ENCODE data around the gene ACTMAP. TPM values are rescaled to one million over a fixed set of nuclear protein-coding genes. Genes with fewer than 3 reads are reported as not detected.

The ACTMAP gene
- total RNA-seq, 1 donor from 2014 or later, result 12.7 TPM

DNA sequence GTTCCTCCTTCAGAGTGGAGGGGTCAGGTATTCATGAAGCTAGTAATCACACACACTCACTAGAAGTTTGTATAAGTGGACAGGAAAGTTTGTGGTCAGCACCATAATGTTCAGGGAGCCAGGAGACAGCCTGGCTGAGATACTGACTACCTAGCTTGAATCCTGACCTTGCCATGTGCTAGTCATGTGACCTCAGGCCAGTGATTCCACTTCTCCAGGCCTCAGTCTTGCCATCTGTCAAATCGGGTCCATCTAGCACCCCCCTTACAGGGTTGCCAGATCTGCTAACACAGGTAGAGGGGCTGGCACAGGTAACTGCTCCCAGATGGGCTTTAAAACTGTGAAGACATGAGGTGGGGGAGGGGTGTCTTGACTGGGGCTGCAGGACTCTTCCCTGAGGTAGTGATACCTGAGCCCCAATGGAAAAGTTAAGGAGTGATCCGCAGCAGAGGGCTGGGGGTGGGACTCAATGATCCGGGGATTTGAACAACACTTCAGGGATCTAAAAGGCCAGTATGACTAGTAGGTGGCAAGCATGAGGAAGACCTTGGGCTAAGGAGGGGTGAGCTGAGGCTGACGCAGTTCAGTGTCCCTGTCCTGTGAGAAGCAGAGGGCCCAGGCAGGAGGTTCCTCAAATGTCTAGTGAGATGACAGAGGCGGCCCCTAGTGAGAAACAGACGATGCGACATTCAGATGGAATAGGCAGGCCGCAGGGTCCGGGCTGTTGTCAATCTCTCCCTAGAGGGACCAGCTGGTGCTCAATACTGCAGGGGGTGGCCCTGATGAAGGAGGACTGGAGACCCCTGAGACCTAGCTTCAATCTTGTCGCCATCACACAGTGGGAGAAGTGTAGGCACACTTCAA lies 8.5 kb downstream of the ACTMAP start:
- H3K4me1 Mint-ChIP-seq, result peaks cover 3% of the 10 kb centered on the region
- ATAC-seq (ENCODE audit: low read depth) (no peak), DNase-seq (no peak)
- no peaks in the 10 kb centered on the region for H3K27me3 Mint-ChIP-seq
- POLR2A ChIA-PET, result interaction anchor here (0.9 to 2.8 kb wide), 4 partner anchors 25 to 57 kb away, joined by 4 to 17 read pairs (median 4); partner anchors contain the start of genes COQ8B, EGLN2, ITPKC and RAB4B
- H3K9me3 Mint-ChIP-seq, result no peaks in the 10 kb centered on the region
- CTCF ChIA-PET, result interaction anchor here (2.3 kb wide), 1 partner anchor 78 kb away, joined by 6 read pairs; no protein-coding TSS in a partner anchor
- intact Hi-C loops (cut with micrococcal nuclease), result no loop called here
- TF ChIP-seq, protein P1, sequence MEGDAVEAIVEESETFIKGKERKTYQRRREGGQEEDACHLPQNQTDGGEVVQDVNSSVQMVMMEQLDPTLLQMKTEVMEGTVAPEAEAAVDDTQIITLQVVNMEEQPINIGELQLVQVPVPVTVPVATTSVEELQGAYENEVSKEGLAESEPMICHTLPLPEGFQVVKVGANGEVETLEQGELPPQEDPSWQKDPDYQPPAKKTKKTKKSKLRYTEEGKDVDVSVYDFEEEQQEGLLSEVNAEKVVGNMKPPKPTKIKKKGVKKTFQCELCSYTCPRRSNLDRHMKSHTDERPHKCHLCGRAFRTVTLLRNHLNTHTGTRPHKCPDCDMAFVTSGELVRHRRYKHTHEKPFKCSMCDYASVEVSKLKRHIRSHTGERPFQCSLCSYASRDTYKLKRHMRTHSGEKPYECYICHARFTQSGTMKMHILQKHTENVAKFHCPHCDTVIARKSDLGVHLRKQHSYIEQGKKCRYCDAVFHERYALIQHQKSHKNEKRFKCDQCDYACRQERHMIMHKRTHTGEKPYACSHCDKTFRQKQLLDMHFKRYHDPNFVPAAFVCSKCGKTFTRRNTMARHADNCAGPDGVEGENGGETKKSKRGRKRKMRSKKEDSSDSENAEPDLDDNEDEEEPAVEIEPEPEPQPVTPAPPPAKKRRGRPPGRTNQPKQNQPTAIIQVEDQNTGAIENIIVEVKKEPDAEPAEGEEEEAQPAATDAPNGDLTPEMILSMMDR (IDR thresholded peaks at IDR 0.05), result no peak
- H3K4me3 Mint-ChIP-seq, result no peak overlapping the region
- no peak overlapping the region for H3K27ac Mint-ChIP-seq
- H3K36me3 Mint-ChIP-seq (ENCODE audit: low read depth), result peaks cover 31% of the 10 kb centered on the region

DNA sequence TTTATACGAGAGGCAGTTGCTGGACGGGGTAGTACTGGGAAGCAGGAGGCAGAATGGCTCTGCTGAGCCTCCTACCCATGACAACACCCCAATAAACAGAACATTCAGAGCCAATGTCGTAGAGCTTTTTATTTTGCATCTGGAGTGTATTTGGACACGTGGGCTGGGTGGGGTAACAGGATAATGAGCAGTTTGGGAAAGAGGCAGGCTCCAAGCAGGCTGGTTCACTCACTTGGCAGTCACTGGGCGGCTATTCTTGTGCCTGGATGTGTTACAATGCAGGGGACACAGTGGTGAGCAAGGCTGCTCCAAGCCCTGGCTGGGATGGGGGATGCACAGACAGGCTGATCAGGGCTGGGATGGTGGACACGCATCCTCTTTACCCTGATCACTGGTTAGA lies 9.5 kb downstream of the ACTMAP start:
- Mint-ChIP-seq H3K4me1 (peaks cover 3% of the 10 kb centered on the region), H3K27me3 (no peaks in the 10 kb centered on the region), H3K27ac (no peak overlapping the region), H3K36me3 (ENCODE audit: low read depth) (peaks cover 40% of the 10 kb centered on the region), H3K4me3 (no peak overlapping the region), H3K9me3 (no peaks in the 10 kb centered on the region)
- ChIA-PET POLR2A (no interaction called here), CTCF (no interaction called here)
- TF ChIP-seq, protein P1 (IDR thresholded peaks at IDR 0.05), result no peak
- intact Hi-C loops (cut with micrococcal nuclease), result no loop called here
- no peak for DNase-seq
- ATAC-seq (ENCODE audit: low read depth), result no peak

DNA sequence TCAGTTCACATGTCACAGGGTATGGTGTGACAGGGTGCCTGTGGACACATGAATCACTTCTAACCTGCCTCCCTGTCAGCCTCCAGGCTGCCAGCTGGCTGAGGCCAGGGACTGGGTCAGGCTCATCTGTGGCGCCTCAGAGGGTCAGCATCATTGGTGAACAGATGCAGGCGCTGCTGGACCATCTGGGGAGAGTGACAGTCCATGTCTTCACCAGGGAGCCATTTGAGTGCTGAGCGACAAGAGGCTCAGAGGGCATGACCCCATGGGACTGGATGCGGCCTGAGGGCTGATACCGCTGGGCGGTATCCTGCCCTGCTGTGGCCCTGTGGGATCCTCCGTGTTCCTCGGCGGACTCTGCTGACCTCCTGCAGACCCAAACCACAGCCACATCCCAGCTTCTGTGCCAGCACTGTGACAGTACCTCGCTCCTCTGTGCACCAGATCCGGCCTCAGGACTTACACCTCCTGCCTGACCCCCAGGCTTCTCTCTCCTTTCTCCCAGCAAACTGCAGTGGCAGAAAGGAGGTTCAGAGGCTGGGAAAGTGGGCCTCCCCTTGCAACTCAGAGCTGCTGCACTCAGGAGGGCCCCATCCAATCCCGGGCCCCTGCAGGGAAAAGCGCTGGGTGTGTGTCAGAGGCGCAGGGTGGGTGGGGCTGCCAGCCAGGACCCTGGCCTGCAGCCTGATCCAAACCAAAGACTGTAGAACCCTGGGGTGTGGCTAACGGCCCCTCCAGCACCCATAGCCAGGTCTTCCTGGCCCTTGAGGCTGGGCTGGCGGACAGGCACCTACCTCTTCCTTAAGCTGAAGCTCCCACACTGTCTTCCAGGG lies 10.2 kb downstream of the ACTMAP start:
- no peak for DNase-seq
- Mint-ChIP-seq H3K36me3 (ENCODE audit: low read depth) (peaks cover 47% of the 10 kb centered on the region), H3K27ac (no peak overlapping the region), H3K4me3 (no peak overlapping the region), H3K4me1 (peaks cover 3% of the 10 kb centered on the region), H3K27me3 (no peaks in the 10 kb centered on the region), H3K9me3 (no peaks in the 10 kb centered on the region)
- TF ChIP-seq, protein P1 (IDR thresholded peaks at IDR 0.05), result no peak
- intact Hi-C loops (cut with micrococcal nuclease), result no loop called here
- ChIA-PET POLR2A (interaction anchor here (0.6 to 1.2 kb wide), 2 partner anchors 10 to 689 kb away, joined by 4 to 5 read pairs; partner anchors contain the start of gene ACTMAP), CTCF (no interaction called here)
- ATAC-seq (ENCODE audit: low read depth), result no peak

DNA sequence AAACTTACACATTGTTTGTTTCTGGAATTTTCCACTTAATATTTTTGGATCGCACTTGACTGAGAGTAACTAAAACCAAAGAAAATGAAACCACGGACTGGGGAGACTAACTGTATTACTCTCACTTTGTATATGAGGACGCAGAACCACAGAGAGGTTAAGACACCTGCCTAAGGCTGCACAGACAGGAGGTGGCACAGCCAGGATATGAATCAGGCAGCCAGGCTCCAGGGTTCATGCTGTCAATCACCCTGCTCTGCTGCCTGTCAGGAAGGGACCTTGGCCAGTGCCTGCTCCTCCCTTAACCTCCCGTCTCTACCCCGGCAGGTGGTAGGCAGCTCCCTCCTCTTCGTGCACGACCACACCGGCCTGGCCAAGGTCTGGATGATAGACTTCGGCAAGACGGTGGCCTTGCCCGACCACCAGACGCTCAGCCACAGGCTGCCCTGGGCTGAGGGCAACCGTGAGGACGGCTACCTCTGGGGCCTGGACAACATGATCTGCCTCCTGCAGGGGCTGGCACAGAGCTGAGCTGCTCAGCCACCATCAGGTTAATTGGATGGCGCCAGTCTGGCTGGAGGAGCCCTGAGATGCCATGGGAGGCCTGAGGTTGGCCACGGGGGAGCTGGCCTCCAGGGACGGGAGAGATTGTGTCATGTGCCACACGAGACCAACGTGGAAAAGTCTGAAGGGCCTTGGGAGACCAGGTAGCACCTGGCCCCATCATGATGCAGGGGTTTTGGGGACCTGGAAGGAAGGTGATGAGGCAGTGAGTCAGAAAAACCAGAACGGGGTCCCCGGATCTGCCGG lies 11.0 kb downstream of the ACTMAP start:
- Mint-ChIP-seq H3K27me3 (no peaks in the 10 kb centered on the region), H3K9me3 (no peaks in the 10 kb centered on the region), H3K36me3 (ENCODE audit: low read depth) (peaks cover 53% of the 10 kb centered on the region), H3K4me1 (peaks cover 3% of the 10 kb centered on the region), H3K4me3 (no peak overlapping the region), H3K27ac (no peak overlapping the region)
- ATAC-seq (ENCODE audit: low read depth) (no peak), DNase-seq (no peak)
- TF ChIP-seq, protein P1 (IDR thresholded peaks at IDR 0.05), result no peak
- CTCF ChIA-PET, result no interaction called here
- intact Hi-C loops (cut with micrococcal nuclease), result no loop called here
- POLR2A ChIA-PET, result interaction anchor here (0.6 to 1.2 kb wide), 2 partner anchors 11 to 12 kb away, joined by 3 to 5 read pairs; partner anchors contain the start of gene ACTMAP
